GM12864 (cell line): ENCODE measurements around the gene SPTBN5.
"Not testable (repeated sequence)": the region's sequence is repeated elsewhere in the genome, so short reads cannot be mapped to it uniquely, and the experiment has no call there.

Source experiments
- DNase-seq: peaks from one replicate; pipeline ENCODE4 v3.0.0-alpha.2; 2011; ENCODE audit warnings: low read depth
- H3K4me3 ChIP-seq: 2 replicates; pipeline ENCODE4 v1.5.1; 2011; ENCODE audit warnings: mild to moderate bottlenecking, low read depth, low read length, control low read depth
- TF ChIP-seq, protein P1 (sequence below): IDR thresholded peaks from 2 replicates; pipeline ENCODE4 v1.5.1; 2011; ENCODE audit warnings: low read depth, mild to moderate bottlenecking, moderate library complexity, low read length, control low read depth, inconsistent platforms; ENCODE audit errors: missing control alignments

Gene SPTBN5

GRCh38 chr15:41838400-41838897 is 55.4 kb downstream of the SPTBN5 start, which contains the start of gene PLA2G4B:
PLA2G4B (plus strand) TSS chr15:41838847; CDS start chr15:41838914, 67 bp downstream.
- TF ChIP-seq, protein P1, sequence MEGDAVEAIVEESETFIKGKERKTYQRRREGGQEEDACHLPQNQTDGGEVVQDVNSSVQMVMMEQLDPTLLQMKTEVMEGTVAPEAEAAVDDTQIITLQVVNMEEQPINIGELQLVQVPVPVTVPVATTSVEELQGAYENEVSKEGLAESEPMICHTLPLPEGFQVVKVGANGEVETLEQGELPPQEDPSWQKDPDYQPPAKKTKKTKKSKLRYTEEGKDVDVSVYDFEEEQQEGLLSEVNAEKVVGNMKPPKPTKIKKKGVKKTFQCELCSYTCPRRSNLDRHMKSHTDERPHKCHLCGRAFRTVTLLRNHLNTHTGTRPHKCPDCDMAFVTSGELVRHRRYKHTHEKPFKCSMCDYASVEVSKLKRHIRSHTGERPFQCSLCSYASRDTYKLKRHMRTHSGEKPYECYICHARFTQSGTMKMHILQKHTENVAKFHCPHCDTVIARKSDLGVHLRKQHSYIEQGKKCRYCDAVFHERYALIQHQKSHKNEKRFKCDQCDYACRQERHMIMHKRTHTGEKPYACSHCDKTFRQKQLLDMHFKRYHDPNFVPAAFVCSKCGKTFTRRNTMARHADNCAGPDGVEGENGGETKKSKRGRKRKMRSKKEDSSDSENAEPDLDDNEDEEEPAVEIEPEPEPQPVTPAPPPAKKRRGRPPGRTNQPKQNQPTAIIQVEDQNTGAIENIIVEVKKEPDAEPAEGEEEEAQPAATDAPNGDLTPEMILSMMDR, result no peak
- no peak for DNase-seq
- H3K4me3 ChIP-seq, result no peak within 1 kb of the TSS

GRCh38 chr15:41836713-41837454 is 57.0 kb downstream of the SPTBN5 start:
- no peak for DNase-seq
- H3K4me3 ChIP-seq, result no peak overlapping the region
- TF ChIP-seq, protein P1, result no peak

DNA sequence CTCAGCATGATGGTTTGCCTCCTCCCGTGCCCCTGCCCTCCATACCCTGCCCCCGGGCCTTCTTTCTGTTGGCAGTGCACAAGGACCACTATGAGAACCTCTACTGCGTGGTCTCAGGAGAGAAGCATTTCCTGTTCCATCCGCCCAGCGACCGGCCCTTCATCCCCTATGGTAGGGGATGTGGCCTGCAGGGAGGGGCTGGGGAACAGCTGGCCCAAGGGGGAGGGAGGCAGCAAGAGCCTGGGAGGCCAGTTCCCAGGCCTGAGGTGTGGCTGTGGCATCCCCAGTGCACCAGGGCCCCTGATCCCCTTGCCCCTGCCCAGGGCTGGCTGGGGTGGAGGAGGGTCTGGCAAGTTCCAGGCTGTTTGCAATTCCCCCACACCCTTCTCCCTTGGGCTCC is 57.8 kb downstream of the SPTBN5 start:
- no peak for DNase-seq
- TF ChIP-seq, protein P1, result no peak
- H3K4me3 ChIP-seq, result no peak overlapping the region

- TF ChIP-seq, protein P1, result no peak
- H3K4me3 ChIP-seq, result no peak overlapping the region
- DNase-seq, result no peak
These were observed 59.8 kb downstream of the SPTBN5 start for GRCh38 chr15:41834096-41834495.

DNA sequence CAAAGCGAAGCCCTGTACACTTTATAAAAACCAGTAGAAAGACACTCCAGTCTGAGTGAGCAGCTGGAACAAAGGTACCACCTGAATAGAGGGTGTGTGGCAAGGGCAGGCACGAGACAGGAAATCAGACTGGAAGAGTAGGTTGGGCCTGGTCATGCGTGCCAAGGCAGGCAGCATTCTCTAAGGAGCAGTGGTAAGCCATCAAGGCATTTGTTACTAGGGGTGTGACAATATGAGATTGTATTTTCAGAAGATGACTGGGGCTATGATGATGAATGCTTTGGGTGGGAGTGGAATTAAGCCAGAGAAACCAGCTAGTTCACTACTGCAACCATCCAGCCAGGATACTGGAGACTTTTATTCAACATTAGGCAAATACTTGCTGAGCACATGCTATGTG is 61.0 kb downstream of the SPTBN5 start:
- DNase-seq, result no peak
- no peak overlapping the region for H3K4me3 ChIP-seq
- TF ChIP-seq, protein P1, result no peak

DNA sequence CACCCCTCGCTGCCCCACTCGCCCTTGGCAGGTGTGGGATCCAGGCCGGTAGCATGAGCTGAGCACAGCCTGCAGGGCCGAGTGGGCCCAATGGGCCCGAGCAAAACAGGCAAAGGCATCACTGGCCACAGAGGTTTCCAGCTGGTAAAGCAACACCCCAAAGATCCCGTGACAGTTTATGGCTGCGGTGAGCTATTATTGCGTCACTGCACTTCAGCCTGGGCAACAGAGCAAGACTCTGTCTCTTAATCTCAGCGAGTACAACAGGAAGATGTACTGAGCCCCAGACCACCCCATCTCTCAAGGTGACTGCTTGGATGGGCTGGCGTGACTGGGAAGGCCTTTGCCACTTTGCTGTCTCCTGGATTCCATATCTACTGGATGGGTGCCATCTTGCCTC is 61.6 kb downstream of the SPTBN5 start:
- TF ChIP-seq, protein P1, result no peak

GRCh38 chr15:41831291-41831690 is 62.6 kb downstream of the SPTBN5 start:
- DNase-seq, H3K4me3 ChIP-seq: not testable (repeated sequence)

More for the DNA sequence above, 61.6 kb downstream of the SPTBN5 start:
- H3K4me3 ChIP-seq, result no peak overlapping the region
- no peak for DNase-seq
